ENCODE data around the gene CD200R1L.

DNA sequence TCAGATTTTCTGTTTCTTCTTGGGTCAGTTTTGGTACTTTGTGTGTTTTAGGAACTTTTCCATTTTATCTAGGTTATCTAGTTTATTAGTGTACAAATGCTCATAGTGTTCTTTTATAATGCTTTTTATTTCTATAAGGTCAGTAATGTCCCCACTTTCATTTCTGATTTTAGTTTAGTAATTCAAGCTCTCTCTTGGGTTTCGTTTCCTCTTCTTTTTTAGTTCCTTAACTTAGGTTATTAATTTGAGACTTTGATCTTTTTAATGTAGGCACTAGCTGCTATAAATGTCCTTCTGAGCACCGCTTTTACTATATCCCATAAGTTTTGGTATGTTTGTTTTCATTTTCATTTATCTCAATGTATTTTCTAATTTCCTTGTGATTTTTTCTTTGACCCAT lies 27.0 kb upstream of the CD200R1L start:
- no peak for TF ChIP-seq GATA3 (IDR thresholded peaks at IDR 0.05; ENCODE audit: low read depth, low read length)
- no peak for TF ChIP-seq GATA2 (IDR thresholded peaks at IDR 0.05; ENCODE audit: low read depth, low read length)
